ENCODE measurements around the gene ANO1.

Gene ANO1

GRCh38 chr11:70074746-70075145 is 3.4 kb upstream of the ANO1 start:
- no peak for DNase-seq

GRCh38 chr11:70075836-70076235 is 2.3 kb upstream of the ANO1 start:
- no peak for DNase-seq

GRCh38 chr11:70076461-70076931 is 1.6 kb upstream of the ANO1 start:
- DNase-seq = no peak

GRCh38 chr11:70077411-70078094 is 564 bp upstream of the ANO1 start:
- DNase-seq = no peak

- DNase-seq = no peak
Measured at GRCh38 chr11:70078781-70079616, 882 bp downstream of the ANO1 start.

GRCh38 chr11:70079691-70080090 is 1.6 kb downstream of the ANO1 start:
- DNase-seq = no peak

- no peak for DNase-seq
Measured at GRCh38 chr11:70080763-70081162, 2.6 kb downstream of the ANO1 start.

GRCh38 chr11:70082829-70083228 is 4.7 kb downstream of the ANO1 start:
- DNase-seq = no peak

GRCh38 chr11:70084046-70084984 is 6.2 kb downstream of the ANO1 start:
- DNase-seq = no peak

GRCh38 chr11:70085815-70086769 is 8.0 kb downstream of the ANO1 start:
- no peak for DNase-seq

- no peak for DNase-seq
Measured at GRCh38 chr11:70087446-70088167, 9.5 kb downstream of the ANO1 start.

GRCh38 chr11:70088735-70089250 is 10.7 kb downstream of the ANO1 start:
- no peak for DNase-seq

- no peak for DNase-seq
Measured at GRCh38 chr11:70089631-70090030, 11.5 kb downstream of the ANO1 start.

GRCh38 chr11:70090961-70091381 is 12.9 kb downstream of the ANO1 start:
- DNase-seq = no peak

- no peak for DNase-seq
Measured at GRCh38 chr11:70091638-70092037, 13.5 kb downstream of the ANO1 start.

- no peak for DNase-seq
Measured at GRCh38 chr11:70092959-70093715, 15.0 kb downstream of the ANO1 start.

- no peak for DNase-seq
Measured at GRCh38 chr11:70095541-70096252, 17.6 kb downstream of the ANO1 start.

GRCh38 chr11:70097783-70098563 is 19.9 kb downstream of the ANO1 start:
- DNase-seq = no peak

- DNase-seq = no peak
Measured at GRCh38 chr11:70098936-70099335, 20.8 kb downstream of the ANO1 start.

Measured in cortex of kidney (tissue), 1 donor.